ENCODE results near the gene CAPN5. TPM values are rescaled to one million over a fixed set of nuclear protein-coding genes. Genes with fewer than 3 reads are reported as not detected.

The CAPN5 gene
- polyA plus RNA-seq, 4 donors, result 22.8 to 37.4 (median 26.5) TPM

DNA sequence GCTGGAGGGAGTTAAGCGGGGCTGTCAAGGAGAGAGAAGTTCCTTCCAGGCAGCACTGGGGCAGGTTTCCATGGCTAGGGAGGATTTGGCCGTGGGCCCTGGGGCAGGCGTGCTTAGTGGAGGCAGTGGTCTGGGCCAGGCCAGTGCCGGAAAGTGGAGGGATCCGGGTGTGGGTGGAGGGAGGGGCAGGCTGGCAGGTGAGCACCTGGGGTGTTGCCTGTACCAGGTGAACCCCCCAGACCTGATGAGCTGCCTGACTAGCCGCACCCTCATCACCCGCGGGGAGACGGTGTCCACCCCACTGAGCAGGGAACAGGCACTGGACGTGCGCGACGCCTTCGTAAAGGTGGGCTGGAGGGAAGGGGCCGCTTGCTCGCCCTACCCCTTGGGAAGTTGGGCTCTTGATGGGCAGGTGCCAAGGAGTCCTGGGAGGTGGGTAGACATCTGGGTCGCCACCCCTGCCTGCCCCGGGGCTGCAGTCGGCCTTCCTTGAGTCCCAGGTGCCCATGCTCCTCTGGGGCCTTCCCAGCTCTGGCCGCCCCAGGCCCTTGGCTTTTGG lies 93.2 kb downstream of the CAPN5 start:
- DNase-seq (ENCODE audit: low read depth in 4 of 4, low spot score in 2 of 4), result no peak

DNA sequence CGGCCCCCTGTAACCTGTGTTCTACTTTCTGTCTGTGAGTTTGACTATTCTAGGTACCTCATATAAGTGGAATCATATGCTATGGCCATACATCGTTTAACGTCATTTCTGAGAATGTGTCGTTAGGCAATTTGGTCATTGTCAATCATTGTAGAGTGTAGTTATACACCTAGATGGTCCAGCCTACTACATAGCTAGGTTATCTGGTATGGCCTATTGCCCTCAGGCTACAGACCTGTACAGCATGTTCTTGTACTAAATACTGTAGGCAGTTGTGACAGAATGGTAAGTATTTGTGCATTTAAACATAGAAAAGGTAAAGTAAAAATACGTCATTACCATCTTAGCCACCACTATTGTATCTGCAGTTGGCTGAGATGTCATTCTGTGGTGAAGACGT lies 96.5 kb downstream of the CAPN5 start:
- DNase-seq (ENCODE audit: low read depth in 4 of 4, low spot score in 2 of 4), result no peak

DNA sequence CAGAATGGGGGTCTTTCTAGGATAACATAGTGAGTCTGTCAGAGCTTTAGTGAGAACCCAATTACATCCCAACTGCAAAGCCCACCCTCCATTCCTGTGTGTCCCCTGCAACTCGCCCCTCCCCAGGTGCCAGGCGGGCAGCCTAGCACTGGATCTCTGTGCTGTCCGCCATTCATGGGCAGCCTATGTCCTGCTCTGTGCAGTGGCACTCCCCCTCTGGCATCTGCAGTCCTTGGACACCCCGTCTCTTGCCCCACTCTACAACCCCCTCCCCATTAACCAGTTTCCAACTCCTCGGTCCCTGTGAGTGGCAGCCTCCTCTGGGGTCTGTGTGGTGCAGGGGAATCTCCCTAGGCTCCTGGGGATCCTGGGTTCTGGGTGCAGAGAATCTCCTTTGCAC lies 98.3 kb downstream of the CAPN5 start:
- no peak for DNase-seq (ENCODE audit: low read depth in 4 of 4, low spot score in 2 of 4)

DNA sequence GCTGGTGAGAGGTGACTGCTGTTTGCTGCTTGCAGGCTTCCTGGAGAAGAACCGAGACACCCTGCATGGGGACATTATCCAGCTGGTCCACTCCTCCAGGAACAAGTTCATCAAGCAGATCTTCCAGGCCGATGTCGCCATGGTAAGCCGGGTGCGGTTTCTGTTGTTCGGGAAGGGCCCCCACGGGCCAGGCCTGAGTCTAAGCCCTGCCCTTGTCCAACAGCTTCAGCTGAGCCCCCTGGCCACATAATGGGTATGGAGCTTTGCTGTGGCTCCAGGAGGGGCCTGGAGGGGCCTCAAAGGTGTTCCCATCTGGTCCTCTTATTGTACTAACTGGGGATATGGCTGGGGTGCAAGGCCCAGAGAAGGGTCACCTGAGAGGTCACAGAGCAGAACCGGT lies 99.2 kb downstream of the CAPN5 start:
- DNase-seq (ENCODE audit: low read depth in 4 of 4, low spot score in 2 of 4), result no peak

DNA sequence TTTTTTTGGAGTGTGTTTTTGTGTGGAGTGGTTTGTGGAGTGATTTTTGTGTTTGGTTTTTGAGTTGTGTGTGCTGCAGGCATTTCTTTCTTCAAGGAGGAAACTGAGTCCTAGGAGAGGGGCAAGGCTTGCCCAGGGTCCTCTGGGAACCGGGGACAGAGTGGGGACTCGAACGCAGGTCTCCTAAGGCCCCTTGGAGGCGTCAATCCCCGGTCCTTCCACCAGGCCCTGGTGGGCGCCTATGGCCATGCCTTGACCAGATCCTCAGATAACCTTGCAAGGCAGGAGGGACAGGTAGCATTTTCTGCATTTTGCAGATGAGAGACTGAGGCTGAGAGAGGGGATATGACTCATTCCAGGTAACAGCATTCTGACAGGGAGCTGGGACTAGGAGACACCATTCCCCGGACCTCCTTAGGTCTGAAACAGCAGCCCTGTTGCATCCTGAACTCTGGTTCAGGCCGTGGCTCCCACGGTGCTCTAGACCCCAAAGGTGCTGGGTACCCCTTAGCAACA lies 100.4 kb downstream of the CAPN5 start:
- DNase-seq (ENCODE audit: low read depth in 4 of 4, low spot score in 2 of 4), result no peak

DNA sequence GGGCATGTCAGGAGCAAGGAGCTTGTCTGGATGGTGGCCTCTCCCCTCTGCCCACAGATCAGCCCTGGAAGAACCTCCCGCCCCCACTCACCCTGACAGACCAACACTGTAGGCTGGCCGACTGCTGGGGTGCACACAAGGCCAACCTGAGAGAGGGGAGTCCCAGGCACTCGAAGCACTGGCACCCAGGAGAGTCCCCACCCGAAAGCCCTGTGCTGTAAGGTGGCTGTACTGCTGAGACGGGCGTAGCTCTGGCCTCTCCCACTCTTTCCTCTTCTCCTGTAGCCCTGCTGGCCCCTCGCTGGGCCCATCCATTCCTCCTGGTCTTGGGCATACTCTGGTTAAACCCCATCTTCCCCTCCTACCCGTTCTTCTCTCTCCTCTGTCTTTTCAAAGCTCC lies 101.0 kb downstream of the CAPN5 start:
- no peak for DNase-seq (ENCODE audit: low read depth in 4 of 4, low spot score in 2 of 4)

DNA sequence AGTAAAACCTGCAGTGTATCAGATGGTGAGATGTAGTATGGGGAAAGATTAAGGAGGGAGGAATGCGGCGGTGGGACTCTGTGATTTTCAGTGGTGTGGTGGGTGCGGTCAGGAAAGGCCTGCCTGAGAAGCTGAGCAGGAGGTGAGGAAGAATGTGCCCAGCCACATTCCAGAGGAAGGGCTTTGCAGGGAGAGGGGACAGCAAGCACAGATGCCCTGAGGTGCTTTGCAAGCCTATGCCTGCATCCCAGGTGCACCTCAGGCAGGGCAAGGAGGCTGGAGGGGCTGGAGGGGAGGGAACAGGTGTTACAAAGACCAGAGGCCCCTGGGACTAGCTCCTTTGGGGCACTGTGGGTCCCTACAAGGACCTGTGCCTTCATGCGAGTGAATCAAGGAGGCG lies 103.3 kb downstream of the CAPN5 start:
- no peak for DNase-seq (ENCODE audit: low read depth in 4 of 4, low spot score in 2 of 4)

DNA sequence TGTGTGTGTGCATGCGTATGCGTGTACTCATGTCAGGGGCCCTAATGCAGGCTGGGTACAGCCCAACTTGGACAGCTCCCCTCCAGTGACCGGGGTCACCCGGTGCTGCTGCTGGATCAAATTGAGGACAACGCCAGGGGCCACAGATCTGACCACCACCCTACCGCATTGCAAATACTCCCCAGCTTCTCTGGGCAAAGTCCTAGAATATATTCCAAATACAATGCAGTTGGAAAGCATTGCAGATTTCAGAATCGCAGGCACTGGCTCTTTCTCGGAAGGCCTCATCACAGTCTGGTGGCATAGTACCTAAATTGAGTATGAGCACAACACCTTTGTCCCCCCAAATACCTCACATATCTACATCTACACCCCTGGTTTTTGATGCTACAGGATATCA lies 104.5 kb downstream of the CAPN5 start:
- no peak for DNase-seq (ENCODE audit: low read depth in 4 of 4, low spot score in 2 of 4)

DNA sequence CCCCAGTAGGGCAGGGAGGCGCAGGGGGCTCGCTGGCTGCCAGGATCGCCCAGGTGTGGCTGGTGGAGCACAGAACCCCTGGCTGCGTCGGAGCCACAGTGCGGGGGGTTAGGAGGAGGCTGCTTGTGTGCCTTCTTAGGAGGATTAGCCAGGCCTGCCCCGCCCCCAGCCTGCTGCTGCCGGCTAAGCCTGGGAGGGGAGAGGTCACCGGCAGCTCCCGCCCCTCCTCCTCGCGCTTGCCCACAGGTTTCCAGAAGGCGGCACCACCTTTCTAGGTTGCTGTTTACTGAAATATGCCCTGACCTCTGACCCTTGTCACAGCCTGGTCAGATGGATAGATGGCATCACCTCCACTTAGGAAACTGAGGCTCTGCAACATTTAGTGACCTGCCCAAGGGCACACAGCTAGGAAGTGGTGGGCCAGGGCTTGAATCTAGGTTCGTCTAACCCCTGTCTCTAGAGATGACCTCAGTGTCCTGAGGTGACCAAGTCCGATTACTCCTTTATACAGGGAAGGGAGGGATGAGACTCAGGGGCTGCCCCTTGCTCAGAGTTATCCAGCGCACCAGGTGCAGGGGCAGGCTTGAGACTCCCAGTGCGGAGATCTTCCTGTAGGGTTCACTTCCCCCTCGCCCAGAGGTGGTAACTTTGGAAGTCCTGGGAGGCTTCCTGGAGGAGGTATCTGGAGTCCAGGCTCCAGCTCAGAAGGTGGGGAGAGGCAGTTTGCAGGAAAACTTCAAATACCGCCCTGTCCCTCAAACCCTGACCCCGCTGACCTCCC lies 105.3 kb downstream of the CAPN5 start:
- no peak for DNase-seq (ENCODE audit: low read depth in 4 of 4, low spot score in 2 of 4)

DNA sequence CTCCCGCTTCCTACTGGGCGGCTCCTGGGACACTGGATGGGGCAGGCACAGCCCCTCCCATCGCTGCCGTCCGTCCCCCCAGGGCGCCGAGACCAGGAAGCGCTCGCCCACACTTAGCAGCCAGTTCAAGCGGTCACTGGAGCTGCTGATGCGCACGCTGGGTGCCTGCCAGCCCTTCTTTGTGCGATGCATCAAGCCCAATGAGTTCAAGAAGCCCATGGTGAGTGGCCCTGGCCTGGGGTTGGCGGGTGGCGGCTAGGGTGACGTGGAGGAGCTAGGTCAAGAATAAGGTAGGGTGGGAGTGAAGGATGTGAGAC lies 105.9 kb downstream of the CAPN5 start:
- no peak for DNase-seq (ENCODE audit: low read depth in 4 of 4, low spot score in 2 of 4)

DNA sequence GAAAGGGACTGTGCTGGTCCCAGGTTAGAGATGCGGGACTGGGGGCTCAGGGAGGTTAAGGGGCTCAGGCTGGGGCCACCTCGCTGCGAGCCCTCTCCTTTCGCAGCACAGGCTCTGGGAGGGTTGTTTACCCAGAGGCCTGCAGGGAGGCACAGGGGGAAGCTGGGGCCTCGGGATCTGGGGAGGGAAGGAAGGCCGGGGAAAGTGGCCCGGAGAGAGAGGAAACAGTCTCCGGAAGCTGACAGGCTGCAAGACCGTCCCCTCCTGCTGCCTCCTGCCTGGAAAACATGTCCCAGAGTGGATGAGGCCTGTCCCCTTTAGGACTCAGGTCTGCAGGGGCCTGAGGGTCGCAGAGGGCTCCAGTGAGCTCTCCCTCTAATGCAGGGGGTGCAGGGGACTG lies 106.7 kb downstream of the CAPN5 start:
- DNase-seq (ENCODE audit: low read depth in 4 of 4, low spot score in 2 of 4), result no peak

DNA sequence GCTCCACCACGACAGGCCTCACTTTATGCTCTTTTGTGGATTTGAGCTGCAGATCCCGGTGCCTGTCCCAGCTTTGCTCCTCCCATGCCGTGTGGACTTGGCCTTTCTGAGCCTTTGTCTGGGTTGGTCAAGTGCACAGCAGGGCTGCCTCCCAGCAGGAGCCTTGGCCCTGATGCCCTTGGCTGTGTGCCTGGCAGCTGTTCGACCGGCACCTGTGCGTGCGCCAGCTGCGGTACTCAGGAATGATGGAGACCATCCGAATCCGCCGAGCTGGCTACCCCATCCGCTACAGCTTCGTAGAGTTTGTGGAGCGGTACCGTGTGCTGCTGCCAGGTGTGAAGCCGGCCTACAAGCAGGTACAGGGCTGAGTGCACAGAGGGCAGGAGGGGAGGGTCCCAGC lies 107.8 kb downstream of the CAPN5 start:
- DNase-seq (ENCODE audit: low read depth in 4 of 4, low spot score in 2 of 4), result no peak

DNA sequence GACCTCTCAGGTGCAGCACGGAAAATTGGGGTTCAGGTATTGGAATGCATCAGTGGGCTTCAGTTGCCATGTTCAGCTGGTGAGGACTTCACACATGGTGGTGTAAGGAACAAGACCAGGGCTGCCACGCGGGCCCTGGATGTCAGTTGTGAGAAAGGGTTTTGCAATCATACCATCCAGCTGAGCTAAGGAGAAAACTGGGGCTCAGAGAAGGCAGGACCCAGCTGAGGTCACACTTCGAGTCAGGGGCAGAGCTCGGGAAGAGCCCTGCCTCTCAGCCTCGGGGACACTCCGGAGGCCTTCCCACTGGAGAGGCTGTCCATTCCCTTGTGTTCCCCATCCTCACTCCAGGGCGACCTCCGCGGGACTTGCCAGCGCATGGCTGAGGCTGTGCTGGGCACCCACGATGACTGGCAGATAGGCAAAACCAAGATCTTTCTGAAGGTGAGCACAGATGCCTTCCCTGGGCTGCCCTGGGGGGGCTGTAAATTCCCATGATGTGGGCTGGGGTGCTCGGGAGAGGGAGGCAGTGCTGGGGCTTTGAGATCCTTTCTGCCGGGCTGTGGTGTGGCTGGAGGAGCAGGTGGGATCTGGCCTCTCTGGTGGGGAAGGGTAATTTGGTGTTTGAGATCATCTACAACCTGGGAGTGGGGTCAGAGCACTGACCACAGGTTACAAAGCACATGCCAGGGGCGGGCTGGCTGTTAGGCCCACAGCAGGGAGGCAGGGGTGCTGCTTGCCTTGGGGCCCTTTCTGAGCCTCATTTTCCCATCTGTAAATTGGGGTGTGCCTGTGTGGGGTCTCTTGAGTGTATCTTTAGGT lies 108.5 kb downstream of the CAPN5 start:
- DNase-seq (ENCODE audit: low read depth in 4 of 4, low spot score in 2 of 4), result no peak

Other genes starting within 250 kb of the CAPN5 start
- 10 to 100 TPM; 12.9 to 17.4 (median 15.0) TPM for gene ACER3, start 206.1 kb upstream of the CAPN5 start, polyA plus RNA-seq (ENCODE audit: insufficient read length in 4 of 4)
- gene B3GNT6, start 32.6 kb upstream of the CAPN5 start, polyA plus RNA-seq (ENCODE audit: insufficient read length in 4 of 4), result not detected
- gene OMP, start 35.9 kb downstream of the CAPN5 start, polyA plus RNA-seq (ENCODE audit: insufficient read length in 4 of 4), result 1 to 10 TPM in 1 of 4 donors, under 1 TPM in 1, not detected in 2; 0.43 to 1.2 TPM
- 1 to 10 TPM; 1.9 to 4.6 (median 3.2) TPM for gene MYO7A, start 61.3 kb downstream of the CAPN5 start, polyA plus RNA-seq (ENCODE audit: insufficient read length in 4 of 4)
- under 1 TPM in 2 of 4 donors, not detected in 2; 0.13 to 0.46 TPM for gene GDPD4, start 234.7 kb downstream of the CAPN5 start, polyA plus RNA-seq (ENCODE audit: insufficient read length in 4 of 4)

Measured in left renal cortex interstitium (tissue), 4 donors.